Globus pallidus (tissue), 1 donor: Measurements from ENCODE around the gene RAB5B.
"Not testable (repeated sequence)": the region's sequence is repeated elsewhere in the genome, so short reads cannot be mapped to it uniquely, and the experiment has no call there.

ENCODE experiments used
- DNase-seq: peaks from one replicate; pipeline ENCODE4 v3.0.0-alpha.2; 2015; ENCODE audit warnings: low spot score

The RAB5B gene

GRCh38 chr12:55982319-55982936 lies 8.6 kb downstream of the RAB5B start:
- no peak for DNase-seq

GRCh38 chr12:55983232-55983842 lies 9.5 kb downstream of the RAB5B start:
- no peak for DNase-seq

GRCh38 chr12:55984861-55985260 lies 11.0 kb downstream of the RAB5B start:
- no peak for DNase-seq

GRCh38 chr12:55985341-55985740 lies 11.5 kb downstream of the RAB5B start:
- no peak for DNase-seq

GRCh38 chr12:55985976-55986375 lies 12.1 kb downstream of the RAB5B start:
- DNase-seq = not testable (repeated sequence)

GRCh38 chr12:55991110-55991509 lies 17.2 kb downstream of the RAB5B start:
- DNase-seq = no peak

- DNase-seq = no peak
Observed at GRCh38 chr12:55993230-55993853, 19.5 kb downstream of the RAB5B start.

- no peak for DNase-seq
Observed at GRCh38 chr12:55995366-55995765, 21.5 kb downstream of the RAB5B start.

- DNase-seq = peak; percentile 61
Observed at GRCh38 chr12:55996201-55996714, 22.4 kb downstream of the RAB5B start.

- peak; percentile 98 for DNase-seq
Observed at GRCh38 chr12:55996715-55997534, 23.0 kb downstream of the RAB5B start, which contains the start of gene SUOX. SUOX (plus strand) TSS chr12:55997276; CDS start chr12:56002222, 4,946 bp downstream.

- no peak for DNase-seq
Observed at GRCh38 chr12:55997535-55997859, 23.6 kb downstream of the RAB5B start.

- DNase-seq = not testable (repeated sequence)
Observed at GRCh38 chr12:55999522-55999921, 25.6 kb downstream of the RAB5B start.

GRCh38 chr12:55999999-56000540 lies 26.2 kb downstream of the RAB5B start:
- not testable (repeated sequence) for DNase-seq

GRCh38 chr12:56001487-56002100 lies 27.7 kb downstream of the RAB5B start:
- no peak for DNase-seq

GRCh38 chr12:56003376-56003775 lies 29.5 kb downstream of the RAB5B start:
- not testable (repeated sequence) for DNase-seq

- no peak for DNase-seq
Observed at GRCh38 chr12:56004211-56004610, 30.3 kb downstream of the RAB5B start.

- peak; percentile 26 for DNase-seq
Observed at GRCh38 chr12:56007564-56008559, 34.0 kb downstream of the RAB5B start.

- no peak for DNase-seq
Observed at GRCh38 chr12:56010111-56010570, 36.3 kb downstream of the RAB5B start.

- no peak for DNase-seq
Observed at GRCh38 chr12:56011509-56012090, 37.7 kb downstream of the RAB5B start.

GRCh38 chr12:56013482-56013881 lies 39.6 kb downstream of the RAB5B start:
- no peak for DNase-seq
